SK-N-MC (cell line): ENCODE results near the gene C1orf115.

ENCODE experiments used
- DNase-seq: peaks from one replicate; pipeline ENCODE4 v3.0.0-alpha.2; 2011; ENCODE audit warnings: low read depth, low spot score
- H3K27ac ChIP-seq: fragments of 200-600 bp; sonication (generic); 2 replicates; pipeline ENCODE4 v1.5.1; 2016; ENCODE audit warnings: mixed run types
- H3K36me3 ChIP-seq: fragments of 200-600 bp; sonication (generic); 2 replicates; pipeline ENCODE4 v1.6.1; 2017; ENCODE audit warnings: antibody characterized with exemption, low read length, mixed read lengths; ENCODE audit not compliant: insufficient read depth
- H3K4me3 ChIP-seq: fragments of 200-600 bp; sonication (generic); 2 replicates; pipeline ENCODE4 v1.5.1; 2016
- H3K9ac ChIP-seq: fragments of 200-600 bp; sonication (generic); 2 replicates; pipeline ENCODE4 v1.8.0; 2017; ENCODE audit warnings: mixed run types, mixed read lengths; ENCODE audit not compliant: insufficient read length
- H3K9me3 ChIP-seq: fragments of 200-600 bp; sonication (generic); 2 replicates; pipeline ENCODE4 v1.6.1; 2017; ENCODE audit warnings: low read depth, mild to moderate bottlenecking, antibody characterized with exemption, low read length, moderate library complexity, mixed read lengths
- EZH2 ChIP-seq: fragments of 200-600 bp; sonication (generic); IDR thresholded peaks from one replicate; pipeline ENCODE4 v1.6.1; 2017; ENCODE audit warnings: antibody characterized with exemption
- FOXP2 ChIP-seq: optimal IDR thresholded peaks from 2 replicates; pipeline ENCODE3; 2011; ENCODE audit warnings: mild to moderate bottlenecking, moderate library complexity; ENCODE audit not compliant: insufficient read depth; ENCODE audit errors: extremely low read length, control extremely low read depth
- POLR2AphosphoS5 ChIP-seq: IDR thresholded peaks from 2 replicates; pipeline ENCODE4 v1.6.1; 2012; ENCODE audit warnings: mild to moderate bottlenecking, low read depth, low read length, borderline replicate concordance

C1orf115 gene

GRCh38 chr1:220690140-220691052 lies at the start of gene C1orf115:
Gene C1orf115 (plus strand): TSS chr1:220690363. CDS start chr1:220690403, 40 bp downstream.
- peak within 1 kb of the TSS; percentile 72 for H3K4me3 ChIP-seq
- H3K9me3 ChIP-seq = no peaks in the 10 kb centered on the region
- no peaks in the 10 kb centered on the region for H3K36me3 ChIP-seq
- H3K27ac ChIP-seq = no peak within 1 kb of the TSS
- no peak for DNase-seq
- TF ChIP-seq EZH2 (peak; percentile 88), POLR2AphosphoS5 (no peak)
- H3K9ac ChIP-seq = no peak within 1 kb of the TSS

GRCh38 chr1:220642285-220642684 lies 47.9 kb upstream of the C1orf115 start:
- Histone ChIP-seq H3K36me3 (no peaks in the 10 kb centered on the region), H3K9me3 (no peaks in the 10 kb centered on the region), H3K9ac (no peak overlapping the region), H3K4me3 (no peak overlapping the region), H3K27ac (no peak overlapping the region)
- no peak for DNase-seq
- no peak for TF ChIP-seq FOXP2
- no peak for TF ChIP-seq POLR2AphosphoS5
- TF ChIP-seq EZH2 = no peak

GRCh38 chr1:220652995-220653394 lies 37.2 kb upstream of the C1orf115 start:
- H3K9ac ChIP-seq = no peak overlapping the region
- no peak for DNase-seq
- no peak overlapping the region for H3K4me3 ChIP-seq
- H3K36me3 ChIP-seq = no peaks in the 10 kb centered on the region
- TF ChIP-seq EZH2 = no peak
- H3K9me3 ChIP-seq = no peaks in the 10 kb centered on the region
- no peak overlapping the region for H3K27ac ChIP-seq

GRCh38 chr1:220655509-220655908 lies 34.7 kb upstream of the C1orf115 start:
- Histone ChIP-seq H3K9me3 (no peaks in the 10 kb centered on the region), H3K9ac (no peak overlapping the region), H3K27ac (no peak overlapping the region), H3K4me3 (no peak overlapping the region), H3K36me3 (no peaks in the 10 kb centered on the region)
- no peak for TF ChIP-seq FOXP2
- no peak for TF ChIP-seq EZH2
- no peak for TF ChIP-seq POLR2AphosphoS5
- DNase-seq = no peak

- no peak for TF ChIP-seq EZH2
- no peak for TF ChIP-seq FOXP2
- TF ChIP-seq POLR2AphosphoS5 = no peak
- Histone ChIP-seq H3K36me3 (no peaks in the 10 kb centered on the region), H3K9ac (no peak overlapping the region), H3K27ac (no peak overlapping the region), H3K4me3 (no peak overlapping the region), H3K9me3 (no peaks in the 10 kb centered on the region)
- DNase-seq = no peak
Measured at GRCh38 chr1:220655961-220656740, 34.0 kb upstream of the C1orf115 start.

- H3K27ac ChIP-seq = no peak overlapping the region
- no peaks in the 10 kb centered on the region for H3K36me3 ChIP-seq
- H3K9ac ChIP-seq = no peak overlapping the region
- H3K4me3 ChIP-seq = no peak overlapping the region
- H3K9me3 ChIP-seq = no peaks in the 10 kb centered on the region
- TF ChIP-seq EZH2 (no peak), FOXP2 (no peak), POLR2AphosphoS5 (no peak)
- DNase-seq = no peak
Measured at GRCh38 chr1:220666349-220666748, 23.8 kb upstream of the C1orf115 start.

- TF ChIP-seq POLR2AphosphoS5 (no peak), FOXP2 (no peak), EZH2 (no peak)
- Histone ChIP-seq H3K4me3 (no peak overlapping the region), H3K9me3 (no peaks in the 10 kb centered on the region), H3K9ac (no peak overlapping the region), H3K36me3 (no peaks in the 10 kb centered on the region), H3K27ac (no peak overlapping the region)
- DNase-seq = no peak
Measured at GRCh38 chr1:220669005-220669404, 21.2 kb upstream of the C1orf115 start.

- Histone ChIP-seq H3K9ac (no peak overlapping the region), H3K27ac (no peak overlapping the region)
- TF ChIP-seq POLR2AphosphoS5 (no peak), FOXP2 (no peak), EZH2 (no peak)
Measured at GRCh38 chr1:220670365-220670764, 19.8 kb upstream of the C1orf115 start.

More at GRCh38 chr1:220670365-220670764, 19.8 kb upstream of the C1orf115 start:
- no peak for DNase-seq
- no peaks in the 10 kb centered on the region for H3K9me3 ChIP-seq
- H3K4me3 ChIP-seq = no peak overlapping the region
- H3K36me3 ChIP-seq = no peaks in the 10 kb centered on the region
